Neural cell (in vitro differentiated cells): ENCODE results near the gene PRKCA.

Source experiments
- EZH2 ChIP-seq: fragments of 200-600, 300-800 bp; shearing (Covaris generic), sonication (generic); IDR thresholded peaks from 2 replicates; pipeline ENCODE4 v1.6.1; 2014; ENCODE audit warnings: antibody characterized with exemption, low read length, borderline replicate concordance, mild to moderate bottlenecking; ENCODE audit not compliant: insufficient read depth, poor library complexity, severe bottlenecking
- MXI1 ChIP-seq: fragments of 450-650 bp; conservative IDR thresholded peaks from 2 replicates; pipeline ENCODE4 v1.6.1; 2014; ENCODE audit warnings: antibody characterized with exemption, mild to moderate bottlenecking; ENCODE audit not compliant: poor library complexity, severe bottlenecking
- POLR2AphosphoS5 ChIP-seq: IDR thresholded peaks from 2 replicates; pipeline ENCODE4 v1.6.1; 2012
- TAF1 ChIP-seq: IDR thresholded peaks from 2 replicates; pipeline ENCODE4 v1.6.1; 2012; ENCODE audit warnings: low read depth
- TF ChIP-seq, protein P1 (sequence below): fragments of 450-650 bp; IDR thresholded peaks from 2 replicates; pipeline ENCODE4 v1.5.1; 2014; ENCODE audit warnings: antibody characterized with exemption, mild to moderate bottlenecking, moderate library complexity; ENCODE audit not compliant: poor library complexity, severe bottlenecking

DNA sequence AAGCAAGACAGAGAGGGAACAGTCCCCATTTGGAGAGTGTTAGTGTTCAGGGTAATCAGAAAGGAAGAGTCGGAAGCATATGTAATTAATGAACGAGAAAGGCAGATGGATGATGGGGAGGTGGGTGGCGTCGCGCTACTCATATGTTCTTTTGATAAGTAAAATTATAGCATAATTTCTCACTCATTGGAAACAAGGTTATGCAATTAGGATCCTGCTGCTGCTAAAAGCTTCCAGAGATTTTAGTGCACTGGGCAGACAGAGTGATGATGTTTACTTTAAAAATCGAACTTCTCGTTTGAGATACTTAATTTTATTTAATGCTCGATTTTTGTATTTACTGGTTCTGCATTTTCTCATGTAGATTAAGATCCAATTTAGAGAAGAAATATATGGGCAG is 96.2 kb downstream of the PRKCA start:
- TF ChIP-seq, protein P1, sequence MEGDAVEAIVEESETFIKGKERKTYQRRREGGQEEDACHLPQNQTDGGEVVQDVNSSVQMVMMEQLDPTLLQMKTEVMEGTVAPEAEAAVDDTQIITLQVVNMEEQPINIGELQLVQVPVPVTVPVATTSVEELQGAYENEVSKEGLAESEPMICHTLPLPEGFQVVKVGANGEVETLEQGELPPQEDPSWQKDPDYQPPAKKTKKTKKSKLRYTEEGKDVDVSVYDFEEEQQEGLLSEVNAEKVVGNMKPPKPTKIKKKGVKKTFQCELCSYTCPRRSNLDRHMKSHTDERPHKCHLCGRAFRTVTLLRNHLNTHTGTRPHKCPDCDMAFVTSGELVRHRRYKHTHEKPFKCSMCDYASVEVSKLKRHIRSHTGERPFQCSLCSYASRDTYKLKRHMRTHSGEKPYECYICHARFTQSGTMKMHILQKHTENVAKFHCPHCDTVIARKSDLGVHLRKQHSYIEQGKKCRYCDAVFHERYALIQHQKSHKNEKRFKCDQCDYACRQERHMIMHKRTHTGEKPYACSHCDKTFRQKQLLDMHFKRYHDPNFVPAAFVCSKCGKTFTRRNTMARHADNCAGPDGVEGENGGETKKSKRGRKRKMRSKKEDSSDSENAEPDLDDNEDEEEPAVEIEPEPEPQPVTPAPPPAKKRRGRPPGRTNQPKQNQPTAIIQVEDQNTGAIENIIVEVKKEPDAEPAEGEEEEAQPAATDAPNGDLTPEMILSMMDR = no peak
- TF ChIP-seq TAF1 (no peak), MXI1 (no peak), EZH2 (no peak), POLR2AphosphoS5 (no peak)
